Right hindlimb (tissue), 1 donor: ENCODE data around the gene TAF6.
A peak's percentile ranks its signal among the peaks of the same experiment; 100 is the strongest.

Experiments
- DNase-seq: peaks from one replicate; pipeline ENCODE4 v3.0.0-alpha.2; 2018

TAF6 gene

GRCh38 chr7:100120733-100121036 lies 1.5 kb upstream of the TAF6 start:
- DNase-seq = no peak

GRCh38 chr7:100119970-100120732 lies 993 bp upstream of the TAF6 start:
- peak; percentile 86 for DNase-seq

DNA sequence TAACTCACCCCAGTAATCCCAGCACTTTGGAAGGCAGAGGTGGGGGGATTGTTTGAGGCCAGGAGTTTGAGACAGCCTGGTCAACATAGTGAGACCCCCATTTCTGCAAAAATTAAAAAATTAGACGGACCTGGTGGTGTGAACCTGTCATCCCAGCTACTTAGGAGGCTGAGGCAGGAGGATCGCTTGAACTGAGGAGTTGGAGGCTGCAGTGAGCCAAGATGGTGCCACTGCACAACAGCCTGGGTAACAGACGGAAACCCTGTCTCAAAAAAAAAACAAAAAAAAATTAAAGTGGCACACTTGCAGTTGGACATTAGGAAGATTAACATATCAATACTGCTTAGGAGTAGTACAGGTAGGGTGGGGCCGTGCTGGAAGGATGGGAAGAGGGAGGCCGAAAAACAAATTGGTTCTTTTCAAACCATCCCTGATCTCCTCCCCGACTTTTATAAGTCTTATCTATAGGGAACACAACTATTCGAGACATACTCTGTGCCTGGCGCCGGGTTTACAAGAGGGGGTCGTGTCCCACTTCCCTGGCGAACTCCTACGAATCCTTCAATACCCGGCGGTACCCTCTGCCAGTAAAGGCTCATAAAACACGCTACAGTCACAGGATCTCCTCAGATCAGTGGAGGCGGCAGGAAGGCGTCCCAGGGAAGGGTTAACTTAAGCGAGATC lies 628 bp downstream of the TAF6 start:
- no peak for DNase-seq

DNA sequence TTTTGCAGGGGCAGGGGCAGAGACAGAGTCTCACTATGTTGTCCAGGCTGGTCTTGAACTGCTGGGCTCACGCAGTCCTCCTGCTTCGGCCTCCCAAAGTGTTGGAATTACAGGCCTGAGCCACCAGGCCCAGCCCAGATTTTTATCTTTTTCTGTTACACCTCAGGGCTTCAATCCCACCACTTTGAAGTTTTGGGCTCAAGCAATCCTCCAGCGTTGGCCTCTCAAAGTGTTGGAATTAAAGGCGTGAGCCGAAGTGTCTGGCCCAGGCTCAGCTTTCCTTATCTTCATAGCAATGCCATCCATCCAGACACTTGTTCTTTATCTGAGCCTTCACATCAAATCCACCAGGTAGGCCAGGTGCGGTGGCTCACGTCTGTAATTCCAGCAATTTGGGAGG lies 4.1 kb downstream of the TAF6 start:
- no peak for DNase-seq

GRCh38 chr7:100111914-100112313 lies 7.2 kb downstream of the TAF6 start:
- DNase-seq = no peak

- DNase-seq = no peak
Observed at GRCh38 chr7:100111156-100111555, 8.0 kb downstream of the TAF6 start.

DNA sequence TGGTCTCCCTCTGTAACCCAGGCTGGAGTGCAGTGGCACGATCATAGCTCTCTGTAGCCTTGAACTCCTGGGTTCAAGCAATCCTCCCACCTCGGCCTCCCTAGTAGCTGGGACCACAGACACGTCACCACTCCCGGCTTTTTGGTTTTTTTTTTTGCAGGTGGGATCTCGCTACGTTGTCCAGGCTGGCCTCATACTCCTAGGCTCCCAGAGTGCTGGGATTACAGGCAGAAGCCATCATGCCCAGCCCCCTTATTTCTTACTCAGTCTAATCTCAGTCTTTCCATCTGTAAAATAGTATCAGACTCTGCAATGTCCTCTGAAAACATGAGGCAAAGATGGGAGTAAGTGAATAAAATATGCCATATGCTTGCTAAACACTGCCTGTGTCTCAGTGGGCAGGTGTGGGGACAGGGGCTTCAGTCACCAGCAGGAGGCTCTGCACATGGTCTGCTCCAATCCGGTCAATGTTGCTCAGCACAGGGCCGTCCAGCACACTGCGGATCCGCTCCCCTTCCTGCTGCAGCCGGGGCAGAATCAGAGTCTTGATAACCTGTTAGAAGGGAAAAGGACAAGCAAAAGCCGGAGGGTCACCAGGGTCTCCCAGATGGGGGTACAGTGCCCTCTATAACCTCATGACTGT lies 9.5 kb downstream of the TAF6 start:
- no peak for DNase-seq

DNA sequence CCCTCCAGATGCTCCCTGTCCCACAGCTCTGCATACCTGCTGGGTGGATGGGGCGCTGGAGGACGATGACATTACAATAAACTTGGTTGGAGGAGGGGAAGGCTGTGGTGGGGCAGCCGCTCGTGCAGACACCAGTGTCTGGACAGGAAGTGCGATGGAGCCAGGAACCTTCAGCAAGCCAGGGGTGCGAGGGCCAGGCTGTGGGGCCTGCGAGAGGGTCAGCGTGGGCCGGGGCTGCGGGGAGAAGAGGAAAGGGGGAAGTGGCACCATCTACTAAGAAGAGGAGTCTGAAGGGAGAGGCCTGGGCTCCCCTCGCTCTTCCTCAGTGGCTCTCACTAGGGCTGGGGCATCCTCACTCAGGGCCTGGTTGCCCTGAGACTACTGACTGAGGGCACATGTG lies 11.3 kb downstream of the TAF6 start:
- no peak for DNase-seq

- no peak for DNase-seq
Observed at GRCh38 chr7:100107125-100107737, 11.9 kb downstream of the TAF6 start.

GRCh38 chr7:100106633-100107032 lies 12.5 kb downstream of the TAF6 start:
- no peak for DNase-seq

DNA sequence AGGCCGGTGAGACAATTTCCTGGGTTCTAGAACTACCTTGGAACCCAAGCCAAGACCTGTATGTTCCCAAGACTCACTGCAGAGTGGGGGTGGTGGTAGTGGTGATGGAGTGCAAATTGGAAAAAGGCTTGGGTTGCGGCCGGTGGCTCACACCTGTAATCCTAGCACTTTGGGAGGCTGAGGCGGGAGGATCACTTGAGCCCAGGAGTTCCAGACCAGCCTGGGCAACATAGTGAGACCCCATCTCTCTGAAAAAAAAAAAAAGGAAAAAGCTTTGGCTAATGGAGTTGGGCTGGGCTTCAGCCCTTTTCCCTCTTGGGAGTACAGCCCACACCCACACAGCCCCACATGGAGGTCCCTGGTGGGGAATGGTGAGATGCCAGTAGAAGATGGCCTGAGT lies 13.6 kb downstream of the TAF6 start:
- no peak for DNase-seq

- DNase-seq = no peak
Observed at GRCh38 chr7:100102950-100103840, 16.0 kb downstream of the TAF6 start.

DNA sequence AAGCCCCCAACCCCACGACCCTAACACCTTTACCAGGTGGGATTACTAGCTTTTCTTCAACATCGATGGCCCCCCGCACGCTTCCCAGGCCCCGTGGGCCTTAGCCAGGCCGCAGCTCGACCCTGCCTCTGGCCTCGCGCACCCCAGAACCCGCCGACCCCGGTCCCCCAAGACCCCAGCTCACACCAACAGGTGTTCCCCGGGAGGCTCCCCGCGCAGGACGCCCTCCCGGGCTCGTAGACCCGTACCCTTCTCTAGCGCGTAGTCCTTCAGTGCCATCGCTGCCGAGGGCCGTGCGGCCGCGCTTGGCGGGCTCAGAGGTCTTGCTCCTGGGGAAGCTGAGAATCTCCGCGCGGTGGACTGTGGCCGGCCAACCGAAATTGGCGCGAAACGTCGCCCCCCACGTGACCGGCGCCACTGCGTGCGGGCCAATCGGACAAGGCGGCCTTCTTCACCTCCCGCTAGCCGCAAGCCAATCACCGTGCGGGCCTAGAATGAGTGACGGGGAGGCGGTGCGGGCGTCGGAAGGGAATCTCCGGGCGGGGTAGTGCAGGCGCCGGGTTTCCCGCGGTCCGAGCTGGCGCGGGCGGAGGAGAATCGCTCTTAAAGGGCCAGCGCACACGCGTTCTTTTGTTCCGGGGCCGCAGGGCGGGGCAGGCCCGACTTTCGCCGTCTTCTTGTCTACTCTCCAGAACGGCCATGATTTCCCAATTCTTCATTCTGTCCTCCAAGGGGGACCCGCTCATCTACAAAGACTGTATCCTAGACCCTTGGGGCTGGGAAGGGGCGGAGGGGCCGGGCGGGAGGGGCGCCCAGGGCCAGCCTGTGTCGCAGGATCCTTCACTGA lies 17.9 kb downstream of the TAF6 start, which contains the start of the genes AP4M1 and MCM7:
AP4M1 (plus strand) TSS at position 628 of the 847 bp plus-strand sequence; CDS start at position 700, 72 bp downstream.
MCM7 (minus strand) TSS at position 382 of the 847 bp plus-strand sequence; CDS start at position 279, 103 bp downstream.
- peak; percentile 99 for DNase-seq

DNA sequence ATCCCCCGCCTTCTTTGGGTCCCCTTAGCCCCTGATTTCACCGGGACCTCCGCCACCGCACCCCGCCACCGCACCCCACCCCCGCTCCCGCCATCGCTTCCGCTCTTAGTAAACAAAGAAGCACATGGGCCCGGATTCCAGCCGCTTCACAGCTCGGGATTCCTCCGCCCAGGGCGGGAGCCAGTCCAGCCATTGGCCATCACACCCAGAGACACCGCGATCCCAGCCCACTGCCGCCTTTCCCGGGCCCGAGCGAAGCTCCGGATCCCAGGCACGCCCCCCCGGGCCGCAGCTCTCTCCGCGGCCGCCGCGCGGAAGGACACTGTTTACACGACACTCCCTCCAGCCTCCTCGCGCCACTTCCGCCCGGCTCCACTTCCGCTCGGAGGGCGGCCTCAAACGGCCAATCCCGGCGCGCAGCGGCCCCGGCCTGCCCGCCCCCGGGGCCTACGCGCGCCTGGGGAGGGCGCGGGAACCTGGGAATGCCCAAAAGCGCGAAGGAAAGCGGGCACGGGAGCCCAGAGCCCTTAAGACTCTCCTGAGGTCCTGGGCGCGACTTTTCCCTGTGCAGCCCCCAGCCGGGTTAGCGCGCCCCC lies 18.6 kb downstream of the TAF6 start:
- DNase-seq = peak; percentile 96

GRCh38 chr7:100099452-100099851 lies 19.7 kb downstream of the TAF6 start:
- no peak for DNase-seq

DNA sequence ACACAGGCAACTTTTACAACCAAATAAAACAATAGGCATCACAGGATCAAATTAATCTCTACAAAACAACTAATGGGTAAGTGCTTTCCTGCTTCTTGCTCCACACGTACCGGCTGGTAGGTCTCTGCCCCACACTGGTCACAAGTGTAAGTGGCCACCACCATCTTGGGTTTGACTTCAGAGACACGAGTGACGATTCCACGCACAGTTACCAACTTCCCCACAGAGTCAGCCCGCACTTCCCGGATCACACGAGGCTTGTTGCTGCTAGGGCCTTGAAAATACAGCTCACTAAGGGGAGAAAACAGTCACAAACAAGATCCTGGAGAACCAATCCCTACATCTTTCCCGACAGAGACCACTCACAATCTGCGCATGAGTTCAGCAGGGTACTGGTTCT lies 20.2 kb downstream of the TAF6 start:
- no peak for DNase-seq

GRCh38 chr7:100095704-100096103 lies 23.5 kb downstream of the TAF6 start:
- no peak for DNase-seq

DNA sequence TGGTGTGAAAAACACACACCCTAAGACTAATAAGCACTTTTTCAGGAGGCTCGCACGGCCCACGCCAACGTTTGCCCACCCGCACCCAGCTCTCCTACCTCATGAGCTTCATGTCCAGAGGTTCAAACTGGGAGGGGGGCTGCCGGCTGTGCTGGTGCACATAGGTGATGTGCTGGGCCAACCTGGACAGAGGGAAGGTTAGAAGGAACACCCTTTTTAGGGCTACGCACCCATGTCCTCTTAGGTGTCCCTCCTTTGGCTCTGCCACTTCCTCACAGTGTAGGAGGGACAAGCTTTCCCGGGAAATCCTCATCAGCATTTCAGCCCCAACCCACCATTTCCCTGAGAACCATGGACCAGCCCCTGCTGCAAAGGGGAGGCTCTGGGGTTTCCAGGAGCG lies 23.9 kb downstream of the TAF6 start:
- no peak for DNase-seq

- no peak for DNase-seq
Observed at GRCh38 chr7:100093925-100094486, 25.2 kb downstream of the TAF6 start.

DNA sequence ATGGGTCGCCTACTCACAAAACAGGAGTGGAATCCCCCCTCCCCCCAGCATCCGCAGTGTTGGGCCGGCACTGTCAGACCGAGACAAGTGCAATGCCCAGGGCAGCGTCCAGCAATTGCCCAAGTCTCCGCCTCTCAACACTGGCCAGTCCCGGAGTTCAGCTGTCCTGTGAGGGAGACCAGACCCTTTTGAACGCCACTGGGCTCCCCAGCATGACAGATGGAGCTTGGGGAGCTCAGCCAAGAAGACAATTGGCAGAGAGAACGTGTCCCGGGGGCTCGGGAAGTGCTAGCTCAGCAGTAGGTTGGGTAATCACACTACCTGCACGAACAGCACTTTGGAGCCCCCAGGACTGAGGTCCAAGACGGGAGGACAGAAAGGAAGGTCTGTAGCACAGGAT lies 25.7 kb downstream of the TAF6 start:
- no peak for DNase-seq

GRCh38 chr7:100093054-100093453 lies 26.1 kb downstream of the TAF6 start:
- DNase-seq = no peak
